Karpas-422 (cell line): ENCODE data around the gene MTFMT. TPM values are rescaled to one million over a fixed set of nuclear protein-coding genes. Genes with fewer than 3 reads are reported as not detected.
"Not testable (repeated sequence)": the region's sequence is repeated elsewhere in the genome, so short reads cannot be mapped to it uniquely, and the experiment has no call there.

Experiments used
- DNase-seq: peaks from one replicate; pipeline ENCODE4 v3.0.0-alpha.2; 2015
- H2AFZ ChIP-seq: fragments of 200-600 bp; sonication (generic); 2 replicates; pipeline ENCODE4 v1.6.1; 2014; ENCODE audit warnings: antibody characterized with exemption, low read length, mixed read lengths
- H3K27ac ChIP-seq: fragments of 200-600 bp; sonication (generic); 2 replicates; pipeline ENCODE4 v1.5.1; 2014; ENCODE audit warnings: mild to moderate bottlenecking, low read length, moderate library complexity
- H3K27me3 ChIP-seq: fragments of 200-600 bp; sonication (generic); 2 replicates; pipeline ENCODE4 v1.6.1; 2014; ENCODE audit warnings: low read length, mixed read lengths
- H3K36me3 ChIP-seq: fragments of 200-600 bp; sonication (generic); 2 replicates; pipeline ENCODE4 v1.6.1; 2014; ENCODE audit warnings: low read length, mixed read lengths; ENCODE audit not compliant: insufficient read depth
- H3K4me1 ChIP-seq: fragments of 200-600 bp; sonication (generic); 2 replicates; pipeline ENCODE4 v1.6.1; 2014; ENCODE audit warnings: mild to moderate bottlenecking, low read length, mixed read lengths
- H3K4me2 ChIP-seq: fragments of 200-600 bp; sonication (generic); 2 replicates; pipeline ENCODE4 v1.6.1; 2014; ENCODE audit warnings: low read length, low read depth, mild to moderate bottlenecking; ENCODE audit not compliant: poor library complexity, severe bottlenecking
- H3K4me3 ChIP-seq: fragments of 200-600 bp; sonication (generic); 2 replicates; pipeline ENCODE4 v1.5.1; 2014; ENCODE audit warnings: mild to moderate bottlenecking, antibody characterized with exemption, low read length, mixed read lengths
- H3K79me2 ChIP-seq: fragments of 200-600 bp; sonication (generic); 2 replicates; pipeline ENCODE4 v1.6.1; 2014; ENCODE audit warnings: mild to moderate bottlenecking, low read length, mixed read lengths
- H3K9ac ChIP-seq: fragments of 200-600 bp; sonication (generic); 2 replicates; pipeline ENCODE4 v1.6.0; 2014; ENCODE audit warnings: low read length
- H3K9me2 ChIP-seq: fragments of 200-600 bp; sonication (generic), shearing (Covaris generic); replicated peaks from 2 replicates; pipeline ENCODE4 v1.6.0; 2014; ENCODE audit warnings: mild to moderate bottlenecking, low read length, moderate library complexity; ENCODE audit not compliant: insufficient read depth
- H3K9me3 ChIP-seq: fragments of 300-700, 200-600 bp; sonication (generic); 2 replicates; pipeline ENCODE4 v1.6.1; 2014; ENCODE audit warnings: low read length, mixed read lengths
- H4K20me1 ChIP-seq: fragments of 200-600 bp; sonication (generic); 2 replicates; pipeline ENCODE4 v1.6.1; 2014; ENCODE audit warnings: mild to moderate bottlenecking, antibody characterized with exemption, low read length, low read depth; ENCODE audit not compliant: insufficient read depth
- total RNA-seq: library from RNA; depleted of rRNA; stranded (reverse); fragments of >200 nt; shearing (Covaris generic); gene quantifications from 2 replicates; pipeline ENCODE4 v1.2.3, GENCODE V29; 2014; ENCODE audit warnings: low replicate concordance; rRNA removed

Gene MTFMT
- total RNA-seq: 19.3 and 23.4 TPM in 2 replicates

DNA sequence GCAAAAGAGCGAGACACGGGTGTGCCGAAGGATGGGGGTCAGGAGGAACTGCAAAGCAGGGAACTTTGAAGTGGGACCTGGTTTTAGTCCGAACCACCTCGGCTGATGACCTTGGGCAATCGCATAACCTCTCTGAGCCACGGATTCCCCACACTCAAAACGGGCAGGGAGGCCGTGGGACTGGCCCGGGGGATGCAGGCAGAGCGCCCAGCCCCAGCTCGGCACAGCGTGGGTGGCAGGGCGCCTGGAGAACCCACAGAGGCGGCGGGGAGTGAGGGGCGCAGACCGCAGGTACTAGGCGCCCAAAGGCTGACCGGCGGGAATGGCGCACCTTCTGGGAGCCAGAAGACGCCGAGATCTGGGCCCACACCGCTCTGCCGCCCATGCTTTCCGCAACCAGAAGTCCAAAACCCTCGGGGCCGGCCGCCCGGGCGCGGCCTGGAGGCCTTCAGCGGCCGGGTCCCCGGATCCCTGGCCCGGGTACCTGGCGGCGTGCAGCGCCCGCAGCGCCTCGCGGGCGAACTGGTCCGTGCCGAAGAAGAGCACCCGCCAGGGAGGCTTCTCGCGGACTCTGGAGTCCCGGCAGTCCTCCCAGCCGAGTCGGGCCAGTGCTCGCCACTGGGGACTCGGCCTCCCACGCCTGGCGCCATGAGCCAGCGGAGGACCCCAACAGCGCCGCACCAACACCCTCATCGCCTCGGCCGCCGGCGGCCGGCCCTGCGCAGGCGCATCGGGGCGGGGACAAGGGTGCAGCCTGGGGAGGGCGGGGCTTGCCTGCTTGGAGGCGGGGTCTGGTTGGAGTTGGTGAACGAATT, at the start of gene MTFMT:
TSS of gene MTFMT (minus strand) at position 719 of the 815 bp plus-strand sequence. CDS start at position 693, 26 bp downstream.
- H3K9me3 ChIP-seq: no peaks in the 10 kb centered on the region
- H3K27ac ChIP-seq: peak within 1 kb of the TSS; percentile 29; the same call in 1 of the 2 replicates
- peaks cover 20% of the 10 kb centered on the region for H3K4me1 ChIP-seq
- H2AFZ ChIP-seq: peak within 1 kb of the TSS; percentile 48; the same call in 1 of the 2 replicates
- H3K27me3 ChIP-seq: no peaks in the 10 kb centered on the region
- peak within 1 kb of the TSS; percentile 88 for H3K4me2 ChIP-seq
- H4K20me1 ChIP-seq: no peaks in the 10 kb centered on the region; the same call in 1 of the 2 replicates
- peak; percentile 95 for DNase-seq
- H3K79me2 ChIP-seq: peaks cover 27% of the 10 kb centered on the region
- no peaks in the 10 kb centered on the region for H3K9me2 ChIP-seq
- peak within 1 kb of the TSS; percentile 97 for H3K9ac ChIP-seq
- H3K36me3 ChIP-seq: peaks cover 13% of the 10 kb centered on the region; the same call in 1 of the 2 replicates
- H3K4me3 ChIP-seq: peak within 1 kb of the TSS; percentile 100

GRCh38 chr15:65077981-65078352, 48.5 kb upstream of the MTFMT start:
- H3K4me3 ChIP-seq: no peak overlapping the region
- H3K9me2 ChIP-seq: no peaks in the 10 kb centered on the region
- H3K4me1 ChIP-seq: no peaks in the 10 kb centered on the region
- no peaks in the 10 kb centered on the region for H3K36me3 ChIP-seq
- no peaks in the 10 kb centered on the region for H3K79me2 ChIP-seq
- H3K27me3 ChIP-seq: no peaks in the 10 kb centered on the region
- DNase-seq: no peak
- no peak overlapping the region for H3K27ac ChIP-seq
- H3K9ac ChIP-seq: no peak overlapping the region
- H2AFZ ChIP-seq: no peak overlapping the region
- H3K9me3 ChIP-seq: no peaks in the 10 kb centered on the region
- no peaks in the 10 kb centered on the region for H4K20me1 ChIP-seq
- H3K4me2 ChIP-seq: no peak overlapping the region

DNA sequence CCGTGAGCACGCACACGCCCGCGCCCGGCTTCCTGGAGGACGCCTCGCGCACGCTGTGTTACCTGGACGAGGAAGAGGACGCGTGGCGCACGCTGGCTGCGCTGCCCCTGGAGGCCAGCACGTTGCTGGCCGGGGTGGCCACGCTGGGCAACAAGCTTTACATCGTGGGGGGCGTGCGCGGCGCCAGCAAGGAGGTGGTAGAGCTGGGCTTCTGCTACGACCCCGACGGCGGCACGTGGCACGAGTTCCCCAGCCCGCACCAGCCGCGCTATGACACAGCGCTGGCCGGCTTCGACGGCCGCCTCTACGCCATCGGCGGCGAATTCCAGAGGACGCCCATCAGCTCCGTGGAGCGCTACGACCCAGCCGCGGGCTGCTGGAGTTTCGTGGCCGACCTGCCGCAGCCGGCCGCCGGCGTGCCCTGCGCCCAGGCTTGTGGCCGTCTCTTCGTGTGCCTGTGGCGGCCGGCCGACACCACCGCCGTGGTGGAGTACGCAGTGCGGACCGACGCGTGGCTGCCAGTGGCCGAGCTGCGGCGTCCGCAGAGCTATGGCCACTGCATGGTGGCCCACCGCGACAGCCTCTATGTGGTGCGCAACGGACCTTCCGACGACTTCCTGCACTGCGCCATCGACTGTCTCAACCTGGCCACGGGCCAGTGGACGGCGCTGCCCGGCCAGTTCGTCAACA, 48.0 kb upstream of the MTFMT start:
- Histone ChIP-seq H3K4me2 (no peak overlapping the region), H3K79me2 (no peaks in the 10 kb centered on the region), H3K4me3 (no peak overlapping the region), H3K9me2 (no peaks in the 10 kb centered on the region), H3K27ac (no peak overlapping the region), H3K9me3 (no peaks in the 10 kb centered on the region), H3K36me3 (no peaks in the 10 kb centered on the region), H3K9ac (no peak overlapping the region), H3K4me1 (no peaks in the 10 kb centered on the region), H4K20me1 (no peaks in the 10 kb centered on the region), H2AFZ (no peak overlapping the region), H3K27me3 (no peaks in the 10 kb centered on the region)
- DNase-seq: no peak

- Histone ChIP-seq H3K27ac (no peak within 1 kb of the TSS), H3K36me3 (no peaks in the 10 kb centered on the region), H3K9ac (no peak within 1 kb of the TSS), H3K9me3 (no peaks in the 10 kb centered on the region), H3K27me3 (no peaks in the 10 kb centered on the region), H3K4me1 (no peaks in the 10 kb centered on the region), H3K9me2 (no peaks in the 10 kb centered on the region), H3K4me2 (no peak within 1 kb of the TSS), H3K79me2 (no peaks in the 10 kb centered on the region), H3K4me3 (no peak within 1 kb of the TSS), H4K20me1 (no peaks in the 10 kb centered on the region), H2AFZ (no peak within 1 kb of the TSS)
- no peak for DNase-seq
These were observed 47.2 kb upstream of the MTFMT start, which contains the start of gene KBTBD13 for GRCh38 chr15:65076486-65077290. TSS of gene KBTBD13 (plus strand) at chr15:65076746. CDS start at chr15:65076816, 70 bp downstream.

DNA sequence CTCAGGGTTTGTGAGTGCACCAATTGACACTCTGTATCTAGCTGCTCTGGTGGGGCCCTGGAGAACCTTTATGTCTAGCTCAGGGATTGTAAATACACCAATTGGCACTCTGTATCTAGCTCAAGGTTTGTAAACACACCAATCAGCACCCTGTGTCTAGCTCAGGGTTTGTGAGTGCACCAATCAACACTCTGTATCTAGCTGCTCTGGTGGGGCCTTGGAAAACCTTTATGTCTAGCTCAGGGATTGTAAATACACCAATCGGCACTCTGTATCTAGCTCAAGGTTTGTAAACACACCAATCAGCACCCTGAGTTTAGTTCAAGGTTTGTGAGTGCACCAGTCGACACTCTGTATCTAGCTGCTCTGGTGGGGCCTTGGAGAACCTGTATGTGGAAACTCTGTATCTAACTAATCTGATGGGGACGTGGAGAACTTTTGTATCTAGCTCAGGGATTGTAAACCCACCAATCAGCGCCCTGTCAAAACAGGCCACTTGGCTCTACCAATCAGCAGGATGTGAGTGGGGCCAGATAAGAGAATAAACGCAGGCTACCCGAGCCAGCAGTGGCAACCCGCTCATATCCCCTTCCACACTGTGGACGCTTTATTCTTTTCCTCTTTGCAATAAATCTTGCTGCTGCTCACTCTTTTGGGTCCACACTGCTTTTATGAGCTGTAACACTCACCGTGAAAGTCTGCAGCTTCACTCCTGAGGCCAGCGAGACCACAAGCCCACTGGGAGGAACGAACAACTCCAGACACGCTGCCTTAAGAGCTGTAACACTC, 46.4 kb upstream of the MTFMT start:
- not testable (repeated sequence) for H3K4me1 ChIP-seq, H3K27ac ChIP-seq, H3K79me2 ChIP-seq, H3K9me2 ChIP-seq, H3K4me2 ChIP-seq, H3K9ac ChIP-seq, H3K27me3 ChIP-seq, H2AFZ ChIP-seq, H3K36me3 ChIP-seq, H3K9me3 ChIP-seq, H4K20me1 ChIP-seq, DNase-seq, H3K4me3 ChIP-seq

- H3K4me3 ChIP-seq, DNase-seq, H3K36me3 ChIP-seq, H4K20me1 ChIP-seq, H3K79me2 ChIP-seq, H3K27me3 ChIP-seq, H3K9ac ChIP-seq, H3K9me3 ChIP-seq, H3K9me2 ChIP-seq, H3K27ac ChIP-seq, H2AFZ ChIP-seq, H3K4me2 ChIP-seq, H3K4me1 ChIP-seq: not testable (repeated sequence)
These were observed 45.5 kb upstream of the MTFMT start for GRCh38 chr15:65074946-65075345.

DNA sequence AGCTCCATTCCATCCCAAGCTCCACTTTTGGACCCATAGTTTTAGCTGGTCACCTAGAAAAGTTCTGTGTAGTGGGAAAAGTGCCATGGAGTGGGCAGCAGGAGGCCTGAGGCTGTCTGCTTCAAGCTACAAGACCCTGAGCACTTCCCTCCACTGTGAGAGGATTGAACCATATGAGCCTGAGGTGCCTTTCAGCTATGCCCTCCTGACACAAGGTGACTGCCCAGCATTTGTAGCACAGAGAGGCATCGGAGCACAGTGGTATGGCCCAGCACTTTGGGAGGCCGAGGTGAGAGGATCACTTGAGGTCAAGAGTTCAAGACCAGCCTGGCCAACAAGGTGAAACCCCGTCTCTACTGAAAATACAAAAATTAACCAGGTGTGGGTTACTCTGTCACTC, 43.2 kb upstream of the MTFMT start:
- no peak for DNase-seq
- Histone ChIP-seq H3K27me3 (no peaks in the 10 kb centered on the region), H4K20me1 (no peaks in the 10 kb centered on the region), H3K27ac (no peak overlapping the region), H3K9me3 (no peaks in the 10 kb centered on the region), H3K79me2 (no peaks in the 10 kb centered on the region), H3K4me1 (no peaks in the 10 kb centered on the region), H3K36me3 (no peaks in the 10 kb centered on the region), H3K4me3 (no peak overlapping the region), H3K9me2 (no peaks in the 10 kb centered on the region), H3K4me2 (no peak overlapping the region), H2AFZ (no peak overlapping the region), H3K9ac (no peak overlapping the region)
